Endothelial cell (in vitro differentiated cells): ENCODE data around the gene BCL2A1. TPM values are rescaled to one million over a fixed set of nuclear protein-coding genes. Genes with fewer than 3 reads are reported as not detected.
A peak's percentile ranks its signal among the peaks of the same experiment; 100 is the strongest.
"Not testable (repeated sequence)": the region's sequence is repeated elsewhere in the genome, so short reads cannot be mapped to it uniquely, and the experiment has no call there.

Experiments used
- DNase-seq: peaks from one replicate; pipeline ENCODE4 v3.0.0; 2021; ENCODE audit warnings: low spot score
- H3K27ac Mint-ChIP-seq: one replicate; pipeline ENCODE4 v1.8.0; 2021; ENCODE audit warnings: mixed read lengths, inconsistent platforms; ENCODE audit not compliant: unreplicated experiment
- H3K27me3 Mint-ChIP-seq: one replicate; pipeline ENCODE4 v1.8.0; 2021; ENCODE audit warnings: mild to moderate bottlenecking, moderate library complexity, mixed read lengths, inconsistent platforms; ENCODE audit not compliant: unreplicated experiment
- H3K36me3 Mint-ChIP-seq: one replicate; pipeline ENCODE4 v1.8.0; 2021; ENCODE audit warnings: mild to moderate bottlenecking, low read depth, mixed read lengths, inconsistent platforms; ENCODE audit not compliant: unreplicated experiment
- H3K4me1 Mint-ChIP-seq: one replicate; pipeline ENCODE4 v1.8.0; 2021; ENCODE audit warnings: mild to moderate bottlenecking, mixed read lengths, inconsistent platforms; ENCODE audit not compliant: unreplicated experiment
- H3K4me3 Mint-ChIP-seq: one replicate; pipeline ENCODE4 v1.8.0; 2021; ENCODE audit warnings: mild to moderate bottlenecking, mixed read lengths, inconsistent platforms; ENCODE audit not compliant: unreplicated experiment
- H3K9me3 Mint-ChIP-seq: one replicate; pipeline ENCODE4 v1.8.0; 2021; ENCODE audit warnings: mixed read lengths, inconsistent platforms; ENCODE audit not compliant: unreplicated experiment
- CTCF ChIP-seq: fragments of 200-600 bp; sonication (generic); IDR thresholded peaks from one replicate; pipeline ENCODE4 v1.5.0; 2021; ENCODE audit warnings: antibody characterized with exemption; ENCODE audit not compliant: unreplicated experiment
- long read RNA-seq: library from polyadenylated mRNA; unstranded; transcript quantifications from one replicate; pipeline ENCODE4 v2.0.0, GENCODE V29; 2020; ENCODE audit not compliant: unreplicated experiment
- total RNA-seq: library from RNA; stranded (reverse); fragmentation: NEBNext Ultra II Directional; extraction: Animal tissue kit (Norgen Biotek cat#: 25700); gene quantifications from one replicate; pipeline ENCODE4 v1.2.1, GENCODE V29; 2021; ENCODE audit not compliant: unreplicated experiment

The BCL2A1 gene
- 2.1 TPM for total RNA-seq
- long read RNA-seq = 0 reads

- Mint-ChIP-seq H3K4me3 (no peak within 1 kb of the TSS), H3K36me3 (peaks cover 3% of the 10 kb centered on the region), H3K9me3 (no peaks in the 10 kb centered on the region), H3K27ac (peak within 1 kb of the TSS; percentile 58), H3K4me1 (peaks cover 44% of the 10 kb centered on the region), H3K27me3 (no peaks in the 10 kb centered on the region)
- no peak for DNase-seq
- TF ChIP-seq CTCF = no peak
Measured at GRCh38 chr15:79970624-79971434, at the start of gene BCL2A1. Gene BCL2A1, minus strand, starts transcription at chr15:79971196. Its CDS starts 77 bp downstream, at chr15:79971119.

GRCh38 chr15:80020731-80021130 lies 49.7 kb upstream of the BCL2A1 start:
- H3K27ac Mint-ChIP-seq = no peak overlapping the region
- H3K27me3 Mint-ChIP-seq = peaks cover 1% of the 10 kb centered on the region
- H3K4me3 Mint-ChIP-seq = no peak overlapping the region
- no peaks in the 10 kb centered on the region for H3K9me3 Mint-ChIP-seq
- no peak for TF ChIP-seq CTCF
- H3K36me3 Mint-ChIP-seq = no peaks in the 10 kb centered on the region
- no peak for DNase-seq
- peaks cover 13% of the 10 kb centered on the region for H3K4me1 Mint-ChIP-seq

- not testable (repeated sequence) for H3K9me3 Mint-ChIP-seq, H3K27me3 Mint-ChIP-seq, H3K4me3 Mint-ChIP-seq, DNase-seq, H3K36me3 Mint-ChIP-seq, H3K27ac Mint-ChIP-seq
- H3K4me1 Mint-ChIP-seq = peaks cover 13% of the 10 kb centered on the region
Measured at GRCh38 chr15:80020149-80020548, 49.2 kb upstream of the BCL2A1 start.

- Mint-ChIP-seq H3K27me3 (peaks cover 1% of the 10 kb centered on the region), H3K27ac (no peak overlapping the region), H3K36me3 (no peaks in the 10 kb centered on the region), H3K4me3 (no peak overlapping the region), H3K4me1 (peaks cover 13% of the 10 kb centered on the region), H3K9me3 (no peaks in the 10 kb centered on the region)
- TF ChIP-seq CTCF = no peak
- no peak for DNase-seq
Measured at GRCh38 chr15:80019168-80019745, 48.3 kb upstream of the BCL2A1 start.

- not testable (repeated sequence) for H3K27me3 Mint-ChIP-seq, H3K27ac Mint-ChIP-seq, H3K4me3 Mint-ChIP-seq, H3K4me1 Mint-ChIP-seq, H3K9me3 Mint-ChIP-seq, DNase-seq, H3K36me3 Mint-ChIP-seq
Measured at GRCh38 chr15:80017139-80017538, 46.1 kb upstream of the BCL2A1 start.

- not testable (repeated sequence) for H3K36me3 Mint-ChIP-seq, H3K4me1 Mint-ChIP-seq, H3K9me3 Mint-ChIP-seq
Measured at GRCh38 chr15:80016506-80016905, 45.5 kb upstream of the BCL2A1 start.

More at GRCh38 chr15:80016506-80016905, 45.5 kb upstream of the BCL2A1 start:
- not testable (repeated sequence) for H3K27me3 Mint-ChIP-seq, DNase-seq, H3K27ac Mint-ChIP-seq, H3K4me3 Mint-ChIP-seq
